Breast epithelium (tissue), 4 donors: ENCODE results near the gene MACROD2. TPM values are rescaled to one million over a fixed set of nuclear protein-coding genes. Genes with fewer than 3 reads are reported as not detected.

Experiments used
- DNase-seq, 2 donors: peaks; one replicate each; pipeline ENCODE4 v3.0.0-alpha.2; 2019; ENCODE audit warnings: low spot score in 2 of 2
- H3K27ac ChIP-seq, 2 donors: fragments of 200-600 bp; sonication (generic) in 1 of 2; one replicate each; pipeline ENCODE4 v1.5.1; 2016 to 2019; ENCODE audit warnings: mild to moderate bottlenecking in 1 of 2
- H3K27me3 ChIP-seq, 2 donors: fragments of 200-600 bp; sonication (generic) in 1 of 2; one replicate each; pipeline versions ENCODE4 v1.5.1 to v1.6.0; 2017 to 2019; ENCODE audit warnings: control low read depth in 1 of 2, mild to moderate bottlenecking in 1 of 2
- H3K36me3 ChIP-seq: fragments of 200-600 bp; one replicate; pipeline ENCODE4 v1.5.1; 2019
- H3K4me1 ChIP-seq, 2 donors: fragments of 200-600 bp; sonication (generic); one replicate each; pipeline ENCODE4 v1.5.1; 2016 to 2019; ENCODE audit warnings: control low read depth in 1 of 2
- H3K4me3 ChIP-seq, 3 donors: fragments of 200-600 bp; sonication (generic); 1 replicate in 2 of 3; 2 replicates in 1 of 3; pipeline ENCODE4 v1.5.1; 2016 to 2019; ENCODE audit warnings: mild to moderate bottlenecking in 3 of 3, moderate library complexity in 2 of 3
- H3K9me3 ChIP-seq, 2 donors: fragments of 200-600 bp; sonication (generic) in 1 of 2; one replicate each; pipeline ENCODE4 v1.5.1; 2016 to 2019; ENCODE audit warnings: control low read depth in 1 of 2
- POLR2A ChIP-seq: fragments of 450-650 bp; IDR thresholded peaks from one replicate; pipeline ENCODE4 v1.6.1; 2016; ENCODE audit warnings: antibody characterized with exemption, mild to moderate bottlenecking, moderate library complexity
- POLR2AphosphoS5 ChIP-seq, 3 donors: sonication (generic); formaldehyde crosslinking; IDR thresholded peaks; one replicate each; pipeline ENCODE4 v1.6.1; 2017; ENCODE audit warnings: antibody characterized with exemption in 3 of 3
- intact Hi-C: fragments of 100-400 bp; cut with DNase I; formaldehyde crosslinking; loops from one replicate; pipeline ENCODE4 v1.15.1; 2023; ENCODE audit warnings: low total_unique reads
- total RNA-seq, 3 donors: library from RNA; depleted of rRNA; stranded (reverse); fragments of >200 nt; gene quantifications; one replicate each; pipeline ENCODE4 v1.1.0, GENCODE V29; 2016
- TF ChIP-seq, protein P1 (sequence below), 3 donors: fragments of 450-650 bp; IDR thresholded peaks; one replicate each; pipeline ENCODE4 v1.5.1; 2016 to 2017; ENCODE audit warnings: antibody characterized with exemption in 3 of 3, mild to moderate bottlenecking in 3 of 3, moderate library complexity in 3 of 3

The MACROD2 gene
- total RNA-seq, 3 donors from 2014 or later: 6.7 to 26.8 (median 8.8) TPM

DNA sequence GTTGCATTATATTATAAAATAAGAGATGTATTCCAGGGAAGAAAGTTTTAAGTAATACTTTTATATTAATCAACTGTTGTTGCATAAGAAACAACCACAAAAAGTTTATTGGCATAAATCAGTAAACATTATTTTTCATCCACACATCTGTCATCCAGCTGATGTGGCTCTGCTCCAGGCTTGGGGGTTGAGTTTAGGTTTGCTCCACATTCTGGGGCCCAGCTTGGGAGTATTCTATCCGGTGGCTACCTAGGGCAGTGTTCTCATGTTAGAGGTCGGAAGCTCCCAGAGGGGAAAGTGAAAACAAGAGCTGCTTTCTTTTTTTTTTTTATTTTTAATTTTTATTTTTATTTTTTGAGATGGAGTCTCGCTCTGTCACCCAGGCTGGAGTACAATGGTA is 1070.5 kb downstream of the MACROD2 start:
- H3K9me3 ChIP-seq: peaks cover 0 to 4% of the 10 kb centered on the region in 2 donors
- DNase-seq: no peak
- no peaks in the 10 kb centered on the region for H3K36me3 ChIP-seq
- H3K4me3 ChIP-seq: no peak overlapping the region
- H3K27me3 ChIP-seq: no peaks in the 10 kb centered on the region
- intact Hi-C loops: no loop called here
- H3K4me1 ChIP-seq: peaks cover 0 to 4% of the 10 kb centered on the region in 2 donors
- TF ChIP-seq, protein P1, sequence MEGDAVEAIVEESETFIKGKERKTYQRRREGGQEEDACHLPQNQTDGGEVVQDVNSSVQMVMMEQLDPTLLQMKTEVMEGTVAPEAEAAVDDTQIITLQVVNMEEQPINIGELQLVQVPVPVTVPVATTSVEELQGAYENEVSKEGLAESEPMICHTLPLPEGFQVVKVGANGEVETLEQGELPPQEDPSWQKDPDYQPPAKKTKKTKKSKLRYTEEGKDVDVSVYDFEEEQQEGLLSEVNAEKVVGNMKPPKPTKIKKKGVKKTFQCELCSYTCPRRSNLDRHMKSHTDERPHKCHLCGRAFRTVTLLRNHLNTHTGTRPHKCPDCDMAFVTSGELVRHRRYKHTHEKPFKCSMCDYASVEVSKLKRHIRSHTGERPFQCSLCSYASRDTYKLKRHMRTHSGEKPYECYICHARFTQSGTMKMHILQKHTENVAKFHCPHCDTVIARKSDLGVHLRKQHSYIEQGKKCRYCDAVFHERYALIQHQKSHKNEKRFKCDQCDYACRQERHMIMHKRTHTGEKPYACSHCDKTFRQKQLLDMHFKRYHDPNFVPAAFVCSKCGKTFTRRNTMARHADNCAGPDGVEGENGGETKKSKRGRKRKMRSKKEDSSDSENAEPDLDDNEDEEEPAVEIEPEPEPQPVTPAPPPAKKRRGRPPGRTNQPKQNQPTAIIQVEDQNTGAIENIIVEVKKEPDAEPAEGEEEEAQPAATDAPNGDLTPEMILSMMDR (IDR thresholded peaks at IDR 0.05): no peak
- TF ChIP-seq POLR2A: no peak
- TF ChIP-seq POLR2AphosphoS5 (IDR thresholded peaks at IDR 0.05): no peak
- H3K27ac ChIP-seq: no peak overlapping the region

DNA sequence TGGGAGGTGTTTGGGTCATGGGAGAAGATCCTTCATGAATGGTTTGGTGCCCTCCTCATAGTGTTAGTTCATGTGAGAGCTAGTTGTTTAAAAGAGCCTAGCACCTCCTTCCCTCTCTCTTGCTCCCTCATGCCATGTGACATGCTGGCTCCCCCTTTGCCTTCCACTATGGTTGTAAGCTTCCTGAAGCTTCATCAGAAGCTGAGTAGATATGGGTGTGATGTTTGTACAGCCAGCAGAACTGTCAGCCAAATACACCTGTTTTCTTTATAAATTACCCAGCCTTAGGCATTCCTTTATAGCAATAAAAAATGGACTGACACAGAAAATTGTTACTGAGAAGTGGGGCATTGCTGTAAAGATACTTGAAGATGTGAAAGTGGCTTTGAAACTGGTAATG is 1073.2 kb downstream of the MACROD2 start:
- TF ChIP-seq POLR2AphosphoS5 (IDR thresholded peaks at IDR 0.05) (no peak), POLR2A (no peak)
- TF ChIP-seq, protein P1 (IDR thresholded peaks at IDR 0.05): no peak
- intact Hi-C loops: no loop called here
- Histone ChIP-seq H3K4me3 (no peak overlapping the region), H3K27ac (no peak overlapping the region), H3K9me3 (peaks cover 0 to 4% of the 10 kb centered on the region in 2 donors), H3K36me3 (no peaks in the 10 kb centered on the region), H3K4me1 (no peaks in the 10 kb centered on the region), H3K27me3 (no peaks in the 10 kb centered on the region)
- DNase-seq: no peak

DNA sequence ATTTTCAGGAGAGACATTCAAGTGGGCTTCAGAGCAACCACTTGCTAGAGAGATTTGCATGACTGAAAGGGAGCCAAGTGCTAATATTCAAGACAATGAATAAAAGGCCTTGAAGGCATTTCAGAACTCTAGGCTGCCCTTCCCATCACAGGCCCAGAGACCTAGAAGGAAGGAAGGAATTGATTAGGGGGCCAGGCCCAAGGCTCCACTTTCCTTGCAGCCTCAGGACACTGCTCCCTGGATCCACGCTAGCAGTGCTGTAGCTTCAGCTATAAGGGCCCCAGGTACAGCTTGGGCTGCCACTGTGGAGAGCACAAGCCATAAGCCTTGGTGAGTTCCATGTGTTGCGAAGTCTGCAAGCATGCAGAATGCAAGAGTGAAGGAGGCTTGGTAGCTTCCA is 1074.0 kb downstream of the MACROD2 start:
- H3K4me3 ChIP-seq: no peak overlapping the region
- intact Hi-C loops: no loop called here
- no peaks in the 10 kb centered on the region for H3K36me3 ChIP-seq
- no peaks in the 10 kb centered on the region for H3K27me3 ChIP-seq
- no peak for DNase-seq
- TF ChIP-seq POLR2A: no peak
- TF ChIP-seq POLR2AphosphoS5 (IDR thresholded peaks at IDR 0.05): no peak
- TF ChIP-seq, protein P1 (IDR thresholded peaks at IDR 0.05): no peak
- H3K27ac ChIP-seq: no peak overlapping the region
- no peaks in the 10 kb centered on the region for H3K4me1 ChIP-seq
- H3K9me3 ChIP-seq: peaks cover 0 to 4% of the 10 kb centered on the region in 2 donors

DNA sequence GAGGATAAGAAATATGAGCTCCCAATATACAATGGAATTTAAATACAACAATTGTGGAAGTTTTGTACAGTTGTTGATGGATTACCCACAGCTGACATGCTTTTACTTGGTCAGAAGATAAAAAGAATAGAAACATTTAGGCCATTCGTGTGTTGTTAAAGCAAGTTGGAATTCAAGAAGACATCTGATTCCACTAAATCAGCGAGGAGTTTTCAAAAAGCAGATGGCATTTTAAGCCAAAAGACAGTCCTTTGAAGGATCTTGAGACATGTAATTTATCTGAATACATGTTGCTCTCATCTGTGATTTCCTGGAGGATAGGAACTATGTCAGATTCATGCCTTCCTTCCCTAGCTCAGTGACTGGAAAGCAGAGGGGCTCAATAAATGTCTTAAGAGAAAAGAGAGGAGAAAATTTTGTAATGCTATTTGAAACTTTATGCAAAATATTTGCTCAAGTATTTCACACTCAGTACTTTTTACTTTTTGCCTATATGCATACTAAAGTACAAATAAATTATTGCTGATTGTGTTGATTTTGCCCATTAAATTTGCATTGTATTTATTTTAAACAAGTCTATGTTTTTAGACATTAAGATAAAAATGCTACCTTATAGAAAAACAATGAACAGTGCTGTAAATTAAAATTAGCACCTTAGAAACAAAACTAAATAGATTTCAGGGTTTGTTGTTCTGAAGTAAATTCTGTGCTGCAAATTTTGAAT is 1075.9 kb downstream of the MACROD2 start:
- Histone ChIP-seq H3K27ac (no peak overlapping the region), H3K9me3 (peaks cover 0 to 4% of the 10 kb centered on the region in 2 donors), H3K27me3 (no peaks in the 10 kb centered on the region), H3K4me1 (no peaks in the 10 kb centered on the region), H3K4me3 (no peak overlapping the region), H3K36me3 (no peaks in the 10 kb centered on the region)
- DNase-seq: no peak
- intact Hi-C loops: no loop called here
- TF ChIP-seq, protein P1 (IDR thresholded peaks at IDR 0.05): no peak
- TF ChIP-seq POLR2A: no peak
- no peak for TF ChIP-seq POLR2AphosphoS5 (IDR thresholded peaks at IDR 0.05)

DNA sequence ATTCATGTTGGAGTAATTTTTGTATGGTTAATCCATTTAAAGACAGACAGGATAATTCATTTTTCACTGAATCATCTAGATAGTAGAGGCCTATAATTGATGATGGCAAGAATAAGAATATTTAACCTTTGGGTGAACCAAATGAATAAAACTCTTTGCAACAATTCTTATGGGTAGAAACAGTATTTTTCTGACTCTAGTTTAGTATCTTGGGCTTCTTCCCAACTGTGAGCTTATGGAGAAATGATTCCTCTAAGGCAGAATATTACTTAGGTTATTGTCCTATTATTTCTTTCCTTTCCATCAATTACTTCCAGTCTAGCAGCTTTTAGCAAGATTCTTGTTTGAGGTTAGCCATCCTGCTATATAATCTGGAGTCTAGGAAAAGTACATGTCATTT is 1077.0 kb downstream of the MACROD2 start:
- Histone ChIP-seq H3K36me3 (no peaks in the 10 kb centered on the region), H3K4me1 (no peaks in the 10 kb centered on the region), H3K4me3 (no peak overlapping the region), H3K27me3 (no peaks in the 10 kb centered on the region), H3K9me3 (peaks cover 0 to 4% of the 10 kb centered on the region in 2 donors), H3K27ac (no peak overlapping the region)
- DNase-seq: no peak
- TF ChIP-seq, protein P1 (IDR thresholded peaks at IDR 0.05): no peak
- intact Hi-C loops: no loop called here
